Lung (tissue), 12 donors: ENCODE data around the gene PCDH17. TPM values are rescaled to one million over a fixed set of nuclear protein-coding genes. Genes with fewer than 3 reads are reported as not detected.

Source experiments
- ATAC-seq: fragments of 200-7000 bp; cut with Tn5 transposase; one replicate; pipeline ENCODE4 v1.9.1; 2020; ENCODE audit warnings: moderate number of reproducible peaks; ENCODE audit not compliant: insufficient read depth, low FRiP score
- DNase-seq, 3 donors: peaks; one replicate each; pipeline ENCODE4 v3.0.0-alpha.2; 2013 to 2017
- H3K27ac ChIP-seq, 2 donors: one replicate each; pipeline ENCODE4 v1.5.1; 2013; ENCODE audit warnings: mild to moderate bottlenecking in 2 of 2, moderate library complexity in 2 of 2, control low read depth in 1 of 2, inconsistent platforms in 1 of 2, low read depth in 1 of 2, low read length in 1 of 2
- H3K27me3 ChIP-seq, 3 donors: one replicate each; pipeline ENCODE4 v1.5.1; 2013; ENCODE audit warnings: low read length in 2 of 3; ENCODE audit not compliant: control insufficient read depth in 3 of 3, insufficient read depth in 3 of 3
- H3K36me3 ChIP-seq, 4 donors: one replicate each; pipeline ENCODE4 v1.5.1; 2013; ENCODE audit warnings: low read length in 4 of 4, mild to moderate bottlenecking in 1 of 4, moderate library complexity in 1 of 4; ENCODE audit not compliant: control insufficient read depth in 4 of 4, insufficient read depth in 4 of 4
- H3K4me1 ChIP-seq, 5 donors: one replicate each; pipeline ENCODE4 v1.5.1; 2013; ENCODE audit warnings: low read length in 5 of 5, mild to moderate bottlenecking in 2 of 5, moderate library complexity in 1 of 5; ENCODE audit not compliant: control insufficient read depth in 5 of 5, insufficient read depth in 5 of 5
- H3K4me3 ChIP-seq: one replicate; pipeline ENCODE4 v1.5.1; 2013; ENCODE audit warnings: mild to moderate bottlenecking, control low read depth, moderate library complexity
- H3K9ac ChIP-seq, 2 donors: one replicate each; pipeline ENCODE4 v1.5.1; 2013; ENCODE audit warnings: low read length in 2 of 2, control low read depth in 1 of 2; ENCODE audit not compliant: insufficient read depth in 1 of 2
- H3K9me3 ChIP-seq, 4 donors: one replicate each; pipeline ENCODE4 v1.5.1; 2013; ENCODE audit warnings: low read length in 3 of 4, mild to moderate bottlenecking in 1 of 4, moderate library complexity in 1 of 4; ENCODE audit not compliant: control insufficient read depth in 4 of 4, insufficient read depth in 3 of 4
- CTCF ChIP-seq: IDR thresholded peaks from 2 replicates; pipeline ENCODE4 v1.5.1; 2012; ENCODE audit warnings: mild to moderate bottlenecking; ENCODE audit errors: control extremely low read depth, extremely low read depth
- WGBS, 2 donors: extraction: QIAGEN DNeasy Blood & Tissue Kit; methylation state at CpG; one replicate each; pipeline ENCODE4 v1.1.7; 2013; 5-methylcytosine and 5-hydroxymethylcytosine counted together
- polyA plus RNA-seq, 2 donors: library from polyadenylated mRNA; stranded (reverse); fragments of 200-250 nt; gene quantifications; one replicate each; pipeline ENCODE4 v1.2.1, GENCODE V29; 2013
- total RNA-seq, 2 donors: library from RNA; depleted of rRNA in 1 of 2; stranded (reverse); fragments of >200 nt in 1 of 2; gene quantifications; one replicate each; pipeline ENCODE4 v1.2.1, GENCODE V29; 2014 to 2021
- donor health status: control.
- donor health status: control.
- donor health status: Bipolar disorder and iron deficiency.
- donor health status: healthy.
- donor health status: DM: yes; HTN: yes; CAD: no.

PCDH17 gene
- total and polyA plus RNA-seq, 4 donors = 3.4 to 64.7 (median 30.2) TPM

GRCh38 chr13:57653229-57653989 lies 21.9 kb downstream of the PCDH17 start:
- no peak overlapping the region for H3K4me3 ChIP-seq
- 70 to 79% methylated on average over 6 of the region's 6 CpGs for WGBS, 2 donors
- no peaks in the 10 kb centered on the region for H3K27me3 ChIP-seq
- no peak overlapping the region for H3K27ac ChIP-seq
- peak; percentile 65 for ATAC-seq
- peak in 2 of 3 donors; percentile 25 to 46 for DNase-seq
- no peaks in the 10 kb centered on the region for H3K36me3 ChIP-seq
- no peaks in the 10 kb centered on the region for H3K9me3 ChIP-seq
- no peak overlapping the region for H3K9ac ChIP-seq
- TF ChIP-seq CTCF = no peak
- no peaks in the 10 kb centered on the region for H3K4me1 ChIP-seq

GRCh38 chr13:57665481-57665880 lies 33.9 kb downstream of the PCDH17 start:
- no peak overlapping the region for H3K27ac ChIP-seq
- H3K27me3 ChIP-seq = no peaks in the 10 kb centered on the region
- H3K4me3 ChIP-seq = no peak overlapping the region
- H3K9me3 ChIP-seq = no peaks in the 10 kb centered on the region
- H3K36me3 ChIP-seq = no peaks in the 10 kb centered on the region
- 58 to 73% methylated on average over 4 of the region's 4 CpGs for WGBS, 2 donors
- no peak for TF ChIP-seq CTCF
- DNase-seq (peak in 1 of 3 donors; percentile 40), ATAC-seq (no peak)
- H3K9ac ChIP-seq = no peak overlapping the region
- no peaks in the 10 kb centered on the region for H3K4me1 ChIP-seq

- Histone ChIP-seq H3K36me3 (no peaks in the 10 kb centered on the region), H3K9ac (no peak overlapping the region), H3K27me3 (no peaks in the 10 kb centered on the region), H3K4me3 (no peak overlapping the region), H3K27ac (no peak overlapping the region), H3K4me1 (no peaks in the 10 kb centered on the region), H3K9me3 (no peaks in the 10 kb centered on the region)
- ATAC-seq (no peak), DNase-seq (no peak)
- WGBS, 2 donors = 83 to 84% methylated on average over 6 of the region's 6 CpGs
- TF ChIP-seq CTCF = no peak
Measured at GRCh38 chr13:57666131-57666953, 34.8 kb downstream of the PCDH17 start.
